Stomach (tissue), 19 donors: ENCODE data around the gene PIK3R6. TPM values are rescaled to one million over a fixed set of nuclear protein-coding genes. Genes with fewer than 3 reads are reported as not detected.
A peak's percentile ranks its signal among the peaks of the same experiment; 100 is the strongest.

Source experiments
- DNase-seq, 2 donors: peaks; one replicate each; pipeline versions ENCODE4 v3.0.0 to v3.0.0-alpha.2; 2013 to 2019
- H3K27ac ChIP-seq, 5 donors: fragments of 200-600 bp in 4 of 5; sonication (generic) in 4 of 5; one replicate each; pipeline ENCODE4 v1.5.1; 2013 to 2019; ENCODE audit warnings: mild to moderate bottlenecking in 1 of 5, moderate library complexity in 1 of 5
- H3K27me3 ChIP-seq, 3 donors: fragments of 200-600 bp; sonication (generic); one replicate each; pipeline ENCODE4 v1.5.1; 2017 to 2019; ENCODE audit warnings: mixed run types in 1 of 3
- H3K36me3 ChIP-seq, 4 donors: fragments of 200-600 bp; sonication (generic); 1 replicate in 3 of 4; 2 replicates in 1 of 4; pipeline ENCODE4 v1.5.1; 2016 to 2019
- H3K4me1 ChIP-seq, 4 donors: fragments of 200-600 bp; sonication (generic); one replicate each; pipeline ENCODE4 v1.5.1; 2016 to 2019
- H3K4me3 ChIP-seq, 4 donors: fragments of 200-600 bp; sonication (generic) in 3 of 4; one replicate each; pipeline ENCODE4 v1.5.1; 2016 to 2019; ENCODE audit warnings: mild to moderate bottlenecking in 1 of 4
- H3K9me3 ChIP-seq, 4 donors: fragments of 200-600 bp; sonication (generic); one replicate each; pipeline ENCODE4 v1.5.1; 2016 to 2019
- EP300 ChIP-seq: sonication (generic); formaldehyde crosslinking; IDR thresholded peaks from one replicate; pipeline ENCODE4 v1.6.1; 2017; ENCODE audit warnings: antibody characterized with exemption
- POLR2A ChIP-seq, 4 donors: fragments of 450-650 bp; IDR thresholded peaks; one replicate each; pipeline ENCODE4 v1.6.1; 2016; ENCODE audit warnings: antibody characterized with exemption in 4 of 4, control low read depth in 2 of 4, mild to moderate bottlenecking in 1 of 4, moderate library complexity in 1 of 4
- POLR2AphosphoS5 ChIP-seq, 3 donors: sonication (generic); formaldehyde crosslinking; IDR thresholded peaks; one replicate each; pipeline ENCODE4 v1.6.1; 2016; ENCODE audit warnings: antibody characterized with exemption in 3 of 3
- WGBS, 5 donors: extraction: QIAGEN DNeasy Blood & Tissue Kit in 3 of 5; methylation state at CpG; one replicate each; pipeline versions ENCODE4 v1.1.5 to v1.1.7; 2013 to 2018; 5-methylcytosine and 5-hydroxymethylcytosine counted together
- intact Hi-C: fragments of 100-400 bp; cut with DNase I; formaldehyde crosslinking; loops from one replicate; pipeline ENCODE4 v1.15.1; 2023; ENCODE audit warnings: low total_unique reads
- long read RNA-seq, 10 donors: transcript quantifications; one replicate each; lab custom pipeline, GENCODE V29; 2026
- polyA plus RNA-seq, 3 donors: library from polyadenylated mRNA; stranded (reverse); fragments of 200-250 nt; gene quantifications; one replicate each; pipeline ENCODE4 v1.2.3, GENCODE V29; 2013
- total RNA-seq, 5 donors: library from RNA; depleted of rRNA; stranded (reverse); fragments of >200 nt; gene quantifications; one replicate each; pipeline versions ENCODE4 v1.1.0 to v1.2.3, GENCODE V29; 2014 to 2016
- TF ChIP-seq, protein P1 (sequence below), 7 experiments: fragments of 450-650 bp in 4 of 7; fragments of 200-600 bp in 3 of 7; sonication (generic) in 3 of 7; IDR thresholded peaks; one replicate each; pipeline ENCODE4 v1.5.1; 2016 to 2019; ENCODE audit warnings: antibody characterized with exemption in 7 of 7, control low read depth in 2 of 7, mild to moderate bottlenecking in 1 of 7
- donor health status: healthy with polysubstance abuse.
- donor health status: Bipolar disorder and iron deficiency.
- donor health status: healthy.

The PIK3R6 gene, protein sequence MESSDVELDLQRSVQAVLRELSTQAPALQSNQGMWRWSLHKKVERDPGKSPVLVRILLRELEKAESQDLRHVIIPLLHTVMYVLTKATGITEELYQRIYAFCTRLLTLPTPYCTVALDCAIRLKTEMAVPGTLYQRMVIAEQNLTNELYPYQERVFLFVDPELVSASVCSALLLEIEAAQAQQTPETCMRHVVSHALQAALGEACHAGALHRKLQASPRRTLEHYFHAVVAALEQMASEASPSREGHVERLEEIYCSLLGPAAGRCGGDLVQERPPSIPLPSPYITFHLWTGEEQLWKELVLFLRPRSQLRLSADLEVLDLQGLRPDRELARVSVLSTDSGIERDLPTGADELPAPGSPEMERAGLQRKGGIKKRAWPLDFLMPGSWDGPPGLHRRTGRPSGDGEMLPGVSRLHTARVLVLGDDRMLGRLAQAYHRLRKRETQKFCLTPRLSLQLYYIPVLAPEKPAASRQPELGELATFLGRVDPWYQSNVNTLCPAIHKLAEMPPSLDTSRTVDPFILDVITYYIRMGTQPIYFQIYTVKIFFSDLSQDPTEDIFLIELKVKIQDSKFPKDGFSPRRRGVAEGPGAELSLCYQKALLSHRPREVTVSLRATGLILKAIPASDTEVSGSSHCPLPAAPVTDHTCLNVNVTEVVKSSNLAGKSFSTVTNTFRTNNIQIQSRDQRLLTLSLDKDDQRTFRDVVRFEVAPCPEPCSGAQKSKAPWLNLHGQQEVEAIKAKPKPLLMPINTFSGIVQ
- 1 to 10 TPM in 1 of 5 donors, under 1 TPM in 3, not detected in 1; under 0.01 to 4.3 (median 0.33) TPM for total RNA-seq
- polyA plus RNA-seq, result 1 to 10 TPM in 1 of 3 donors, under 1 TPM in 2; 0.35 to 1.2 (median 0.50) TPM
- long read RNA-seq, donor 1, result 0 reads
- long read RNA-seq, donor 2, result 0 reads
- long read RNA-seq, donor 3, result 0 reads
- long read RNA-seq, donor 4, result 0 reads
- long read RNA-seq, donor 5, result 0 reads
- long read RNA-seq, donor 6, result 0 reads
- long read RNA-seq, donor 7, result 0 reads
- long read RNA-seq, donor 8, result 0 reads
- long read RNA-seq, donor 9, result 0 reads
- long read RNA-seq, donor 10, result 0 reads

DNA sequence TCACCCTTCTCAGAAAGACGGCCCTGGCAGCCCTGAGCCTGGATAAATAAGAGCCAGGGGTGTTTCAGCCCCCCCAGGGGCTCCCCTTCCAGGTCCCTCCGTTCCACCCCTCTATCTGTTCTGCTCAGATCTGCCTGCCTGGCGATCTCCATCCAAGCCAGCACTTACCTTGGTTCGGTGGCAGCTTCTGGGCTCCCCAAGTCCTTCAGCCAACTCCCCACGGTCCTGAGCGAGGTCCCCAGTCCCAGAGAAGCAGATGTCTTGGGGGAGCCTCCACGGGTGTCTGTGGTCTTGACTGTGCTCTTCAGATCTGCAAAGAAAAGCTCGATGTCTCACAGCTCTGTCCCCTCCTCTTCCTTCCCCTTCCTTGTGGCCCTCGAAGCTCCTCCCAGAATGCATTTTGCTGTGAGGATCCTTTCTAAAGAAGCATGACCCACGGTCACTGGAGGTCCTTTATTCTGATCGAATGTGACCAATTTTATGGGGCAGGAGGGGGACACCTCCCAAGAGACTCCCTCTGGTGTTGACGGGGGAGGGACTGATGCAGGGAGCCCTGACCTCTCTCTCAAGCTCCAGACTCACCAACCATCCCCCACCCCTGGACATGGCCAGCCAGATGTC lies at the start of gene PIK3R6:
Gene PIK3R6, minus strand, starts transcription at position 314 of the 621 bp plus-strand sequence. CDS start 17,880 bp downstream, outside the sequence.
- H3K4me1 ChIP-seq, result peaks cover 0 to 5% (median 0%) of the 10 kb centered on the region in 4 donors
- 52 to 59% (median 57%) methylated on average over 10 to 12 of the region's 12 CpGs for WGBS, 5 donors
- H3K9me3 ChIP-seq, result no peaks in the 10 kb centered on the region
- TF ChIP-seq POLR2A (IDR thresholded peaks at IDR 0.05), result no peak
- no peak for TF ChIP-seq EP300
- no peak for TF ChIP-seq POLR2AphosphoS5 (IDR thresholded peaks at IDR 0.05)
- TF ChIP-seq, protein P1, sequence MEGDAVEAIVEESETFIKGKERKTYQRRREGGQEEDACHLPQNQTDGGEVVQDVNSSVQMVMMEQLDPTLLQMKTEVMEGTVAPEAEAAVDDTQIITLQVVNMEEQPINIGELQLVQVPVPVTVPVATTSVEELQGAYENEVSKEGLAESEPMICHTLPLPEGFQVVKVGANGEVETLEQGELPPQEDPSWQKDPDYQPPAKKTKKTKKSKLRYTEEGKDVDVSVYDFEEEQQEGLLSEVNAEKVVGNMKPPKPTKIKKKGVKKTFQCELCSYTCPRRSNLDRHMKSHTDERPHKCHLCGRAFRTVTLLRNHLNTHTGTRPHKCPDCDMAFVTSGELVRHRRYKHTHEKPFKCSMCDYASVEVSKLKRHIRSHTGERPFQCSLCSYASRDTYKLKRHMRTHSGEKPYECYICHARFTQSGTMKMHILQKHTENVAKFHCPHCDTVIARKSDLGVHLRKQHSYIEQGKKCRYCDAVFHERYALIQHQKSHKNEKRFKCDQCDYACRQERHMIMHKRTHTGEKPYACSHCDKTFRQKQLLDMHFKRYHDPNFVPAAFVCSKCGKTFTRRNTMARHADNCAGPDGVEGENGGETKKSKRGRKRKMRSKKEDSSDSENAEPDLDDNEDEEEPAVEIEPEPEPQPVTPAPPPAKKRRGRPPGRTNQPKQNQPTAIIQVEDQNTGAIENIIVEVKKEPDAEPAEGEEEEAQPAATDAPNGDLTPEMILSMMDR (IDR thresholded peaks at IDR 0.05), result no peak
- intact Hi-C loops, result no loop called here
- no peak for DNase-seq
- peaks cover 0 to 33% (median 0%) of the 10 kb centered on the region in 3 donors for H3K27me3 ChIP-seq
- H3K27ac ChIP-seq, result peak within 1 kb of the TSS in 1 of 5 donors; percentile 27
- no peaks in the 10 kb centered on the region for H3K36me3 ChIP-seq
- peak within 1 kb of the TSS; percentile 0 to 27 (median 19) for H3K4me3 ChIP-seq

DNA sequence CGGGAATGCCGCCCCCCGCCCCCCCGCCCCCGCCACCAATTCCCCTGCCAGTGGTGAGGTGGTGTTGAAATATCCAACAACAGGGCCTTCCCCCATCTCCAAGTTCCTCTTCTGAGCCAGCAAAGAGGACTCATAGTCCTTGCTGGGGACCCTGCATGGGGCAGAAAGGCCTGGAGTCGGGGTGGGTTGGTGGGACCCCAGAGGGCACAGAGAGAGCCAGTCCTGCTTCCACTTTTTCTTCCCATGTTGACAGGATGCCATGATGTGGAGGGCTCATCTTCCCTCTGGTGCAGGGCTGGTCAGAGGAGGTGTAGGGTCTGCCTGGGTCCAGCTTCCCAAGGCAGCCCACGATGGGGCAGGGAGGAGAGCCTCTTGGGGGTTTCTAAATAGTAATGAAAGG lies 49.0 kb upstream of the PIK3R6 start:
- 63 to 78% (median 74%) methylated on average over 7 of the region's 7 CpGs for WGBS, 5 donors
- Histone ChIP-seq H3K36me3 (no peaks in the 10 kb centered on the region), H3K27ac (peak overlapping the region in 3 of 5 donors; percentile 16 to 63 (median 41)), H3K4me3 (no peak overlapping the region), H3K27me3 (peaks cover 0 to 33% (median 2%) of the 10 kb centered on the region in 3 donors), H3K4me1 (no peaks in the 10 kb centered on the region), H3K9me3 (peaks cover 7 to 16% (median 13%) of the 10 kb centered on the region in 4 donors)
- intact Hi-C loops, result no loop called here
- TF ChIP-seq, protein P1 (IDR thresholded peaks at IDR 0.05), result no peak
- TF ChIP-seq EP300 (no peak), POLR2AphosphoS5 (IDR thresholded peaks at IDR 0.05) (no peak), POLR2A (IDR thresholded peaks at IDR 0.05) (no peak)
- DNase-seq, result no peak

DNA sequence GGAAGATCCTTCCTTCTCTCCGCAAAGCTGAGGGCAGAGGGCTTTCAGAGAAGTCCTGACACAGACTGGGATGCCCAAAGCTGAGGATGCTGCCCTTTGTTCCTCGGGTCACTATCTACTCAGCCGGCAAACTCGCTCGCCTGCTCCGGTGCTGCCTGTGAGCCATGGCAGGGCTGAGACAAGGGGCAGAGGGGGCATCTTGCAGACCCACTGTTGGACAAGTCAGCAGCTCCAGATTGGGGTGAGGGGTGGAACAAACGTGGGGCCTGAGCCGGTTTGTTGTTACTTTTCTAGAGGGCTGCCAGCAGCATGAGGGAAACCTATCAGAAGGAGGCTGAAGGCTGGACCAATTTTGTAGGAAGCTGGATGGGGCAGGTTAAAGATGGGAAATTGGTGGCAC lies 47.1 kb upstream of the PIK3R6 start:
- H3K36me3 ChIP-seq, result peaks cover 0 to 3% (median 0%) of the 10 kb centered on the region in 4 donors
- peaks cover 0 to 45% (median 2%) of the 10 kb centered on the region in 3 donors for H3K27me3 ChIP-seq
- peaks cover 7 to 16% (median 13%) of the 10 kb centered on the region in 4 donors for H3K9me3 ChIP-seq
- intact Hi-C loops, result no loop called here
- WGBS, 5 donors, result 83 to 88% (median 85%) methylated on average over 8 of the region's 8 CpGs
- H3K4me3 ChIP-seq, result no peak overlapping the region
- H3K4me1 ChIP-seq, result no peaks in the 10 kb centered on the region
- TF ChIP-seq POLR2AphosphoS5 (IDR thresholded peaks at IDR 0.05), result no peak
- TF ChIP-seq POLR2A (IDR thresholded peaks at IDR 0.05), result no peak
- no peak for TF ChIP-seq EP300
- TF ChIP-seq, protein P1 (IDR thresholded peaks at IDR 0.05), result no peak
- DNase-seq, result no peak
- no peak overlapping the region for H3K27ac ChIP-seq
